ENCODE measurements around the gene APOC4. TPM values are rescaled to one million over a fixed set of nuclear protein-coding genes. Genes with fewer than 3 reads are reported as not detected.

Gene APOC4
- total RNA-seq, 2 experiments from 2014 or later, result not detected

- peaks cover 20% of the 10 kb centered on the region for H3K27me3 Mint-ChIP-seq
- no peak overlapping the region for H3K27ac Mint-ChIP-seq
- CTCF ChIA-PET, result no interaction called here
- DNase-seq, result no peak
- no peak overlapping the region for H3K4me3 Mint-ChIP-seq
- no peaks in the 10 kb centered on the region for H3K36me3 Mint-ChIP-seq
- no peaks in the 10 kb centered on the region for H3K9me3 Mint-ChIP-seq (ENCODE audit: low read depth)
- peaks cover 5% of the 10 kb centered on the region for H3K4me1 Mint-ChIP-seq
- ATAC-seq, result no peak
These were observed 11.9 kb upstream of the APOC4 start for GRCh38 chr19:44930088-44930487.

- Mint-ChIP-seq H3K4me3 (no peak overlapping the region), H3K36me3 (no peaks in the 10 kb centered on the region), H3K9me3 (ENCODE audit: low read depth) (no peaks in the 10 kb centered on the region), H3K27me3 (peaks cover 7% of the 10 kb centered on the region), H3K27ac (no peak overlapping the region), H3K4me1 (peaks cover 4% of the 10 kb centered on the region)
- no peak for ATAC-seq
- CTCF ChIA-PET, result interaction anchor here (0.6 kb wide), 1 partner anchor 379 kb away, joined by 3 read pairs; no protein-coding TSS in a partner anchor
- no peak for DNase-seq
These were observed 10.5 kb upstream of the APOC4 start for GRCh38 chr19:44931541-44931940.

GRCh38 chr19:44939668-44940067, 2.4 kb upstream of the APOC4 start:
- H3K27me3 Mint-ChIP-seq, result no peaks in the 10 kb centered on the region
- H3K27ac Mint-ChIP-seq, result no peak overlapping the region
- no peaks in the 10 kb centered on the region for H3K36me3 Mint-ChIP-seq
- no peak for DNase-seq
- no peaks in the 10 kb centered on the region for H3K9me3 Mint-ChIP-seq (ENCODE audit: low read depth)
- no peaks in the 10 kb centered on the region for H3K4me1 Mint-ChIP-seq
- CTCF ChIA-PET, result no interaction called here
- H3K4me3 Mint-ChIP-seq, result no peak overlapping the region
- ATAC-seq, result no peak

- H3K4me3 Mint-ChIP-seq, result no peak overlapping the region
- H3K27me3 Mint-ChIP-seq, result no peaks in the 10 kb centered on the region
- no peak for ATAC-seq
- no peak overlapping the region for H3K27ac Mint-ChIP-seq
- CTCF ChIA-PET, result no interaction called here
- no peak for DNase-seq
- no peaks in the 10 kb centered on the region for H3K9me3 Mint-ChIP-seq (ENCODE audit: low read depth)
- peaks cover 2% of the 10 kb centered on the region for H3K4me1 Mint-ChIP-seq
- H3K36me3 Mint-ChIP-seq, result no peaks in the 10 kb centered on the region
These were observed 1.8 kb downstream of the APOC4 start for GRCh38 chr19:44943801-44944249.

- DNase-seq (no peak), ATAC-seq (no peak)
- H3K4me1 Mint-ChIP-seq, result peaks cover 2% of the 10 kb centered on the region
- no peaks in the 10 kb centered on the region for H3K9me3 Mint-ChIP-seq (ENCODE audit: low read depth)
- H3K27ac Mint-ChIP-seq, result no peak overlapping the region
- H3K4me3 Mint-ChIP-seq, result no peak overlapping the region
- H3K36me3 Mint-ChIP-seq, result no peaks in the 10 kb centered on the region
- CTCF ChIA-PET, result no interaction called here
- H3K27me3 Mint-ChIP-seq, result no peaks in the 10 kb centered on the region
These were observed 5.1 kb downstream of the APOC4 start for GRCh38 chr19:44947041-44947581.

- Mint-ChIP-seq H3K27ac (no peak overlapping the region), H3K9me3 (ENCODE audit: low read depth) (no peaks in the 10 kb centered on the region), H3K27me3 (no peaks in the 10 kb centered on the region), H3K4me3 (no peak overlapping the region), H3K36me3 (no peaks in the 10 kb centered on the region), H3K4me1 (peaks cover 2% of the 10 kb centered on the region)
- ATAC-seq (no peak), DNase-seq (no peak)
- CTCF ChIA-PET, result no interaction called here
These were observed 6.2 kb downstream of the APOC4 start for GRCh38 chr19:44948237-44948636.

- Mint-ChIP-seq H3K27ac (no peak overlapping the region), H3K4me3 (no peak overlapping the region), H3K9me3 (ENCODE audit: low read depth) (no peaks in the 10 kb centered on the region), H3K36me3 (no peaks in the 10 kb centered on the region), H3K27me3 (no peaks in the 10 kb centered on the region), H3K4me1 (peaks cover 7% of the 10 kb centered on the region)
- DNase-seq, result no peak
- CTCF ChIA-PET, result interaction anchor here (0.7 kb wide), 1 partner anchor 45 kb away, joined by 3 read pairs; no protein-coding TSS in a partner anchor
- ATAC-seq, result no peak
These were observed 6.8 kb downstream of the APOC4 start for GRCh38 chr19:44948763-44949374.

GRCh38 chr19:44949550-44949949, 7.5 kb downstream of the APOC4 start:
- H3K27ac Mint-ChIP-seq, result no peak overlapping the region
- H3K4me1 Mint-ChIP-seq, result peaks cover 9% of the 10 kb centered on the region
- no peaks in the 10 kb centered on the region for H3K9me3 Mint-ChIP-seq (ENCODE audit: low read depth)
- H3K36me3 Mint-ChIP-seq, result no peaks in the 10 kb centered on the region
- no peak overlapping the region for H3K4me3 Mint-ChIP-seq
- ATAC-seq (no peak), DNase-seq (no peak)
- CTCF ChIA-PET, result interaction anchor here (0.7 kb wide), 1 partner anchor 46 kb away, joined by 3 read pairs; no protein-coding TSS in a partner anchor
- H3K27me3 Mint-ChIP-seq, result no peaks in the 10 kb centered on the region

- H3K4me3 Mint-ChIP-seq, result no peak overlapping the region
- CTCF ChIA-PET, result interaction anchor here (0.7 to 2.3 kb wide), 17 partner anchors 8 to 262 kb away, joined by 3 to 7 read pairs (median 4); partner anchors contain the start of genes APOE, BLOC1S3 and TRAPPC6A
- ATAC-seq (no peak), DNase-seq (peak; percentile 74)
- H3K36me3 Mint-ChIP-seq, result no peaks in the 10 kb centered on the region
- H3K27me3 Mint-ChIP-seq, result no peaks in the 10 kb centered on the region
- H3K9me3 Mint-ChIP-seq (ENCODE audit: low read depth), result no peaks in the 10 kb centered on the region
- peaks cover 18% of the 10 kb centered on the region for H3K4me1 Mint-ChIP-seq
- no peak overlapping the region for H3K27ac Mint-ChIP-seq
These were observed 9.4 kb downstream of the APOC4 start for GRCh38 chr19:44951179-44952159.

GRCh38 chr19:44954278-44954648, 12.2 kb downstream of the APOC4 start:
- no peak for DNase-seq
- H3K9me3 Mint-ChIP-seq (ENCODE audit: low read depth), result no peaks in the 10 kb centered on the region
- H3K36me3 Mint-ChIP-seq, result no peaks in the 10 kb centered on the region
- peak overlapping the region; percentile 85 for H3K4me3 Mint-ChIP-seq
- peaks cover 36% of the 10 kb centered on the region for H3K4me1 Mint-ChIP-seq
- CTCF ChIA-PET, result interaction anchor here (0.6 to 2.9 kb wide), 8 partner anchors 12 to 265 kb away, joined by 3 to 13 read pairs (median 4); partner anchors contain the start of genes CLASRP and TRAPPC6A
- H3K27me3 Mint-ChIP-seq, result no peaks in the 10 kb centered on the region
- ATAC-seq, result no peak
- H3K27ac Mint-ChIP-seq, result peak overlapping the region; percentile 95

GRCh38 chr19:44954649-44955504, 12.8 kb downstream of the APOC4 start, which contains the start of gene CLPTM1:
CLPTM1 (plus strand) TSS chr19:44955380; CDS start chr19:44955396, 16 bp downstream.
- Mint-ChIP-seq H3K9me3 (ENCODE audit: low read depth) (no peaks in the 10 kb centered on the region), H3K4me1 (peaks cover 40% of the 10 kb centered on the region), H3K27me3 (no peaks in the 10 kb centered on the region), H3K36me3 (no peaks in the 10 kb centered on the region), H3K4me3 (peak within 1 kb of the TSS; percentile 85), H3K27ac (peak within 1 kb of the TSS; percentile 95)
- peak; percentile 93 for ATAC-seq
- CTCF ChIA-PET, result interaction anchor here (0.6 to 2.9 kb wide), 8 partner anchors 11 to 266 kb away, joined by 3 to 13 read pairs (median 4); partner anchors contain the start of genes CLASRP and TRAPPC6A
- DNase-seq, result peak; percentile 98

- Mint-ChIP-seq H3K27me3 (no peaks in the 10 kb centered on the region), H3K4me1 (peaks cover 40% of the 10 kb centered on the region), H3K36me3 (no peaks in the 10 kb centered on the region), H3K27ac (peak overlapping the region; percentile 84), H3K9me3 (ENCODE audit: low read depth) (no peaks in the 10 kb centered on the region), H3K4me3 (peak overlapping the region; percentile 85)
- DNase-seq (peak; percentile 43), ATAC-seq (no peak)
- CTCF ChIA-PET, result interaction anchor here (1.0 to 2.9 kb wide), 5 partner anchors 44 to 266 kb away, joined by 3 to 13 read pairs (median 4); partner anchors contain the start of gene CLASRP
These were observed 13.7 kb downstream of the APOC4 start for GRCh38 chr19:44955505-44956439.
